HepG2 (cell line): ENCODE data around the gene CRYBA2. TPM values are rescaled to one million over a fixed set of nuclear protein-coding genes. Genes with fewer than 3 reads are reported as not detected.
A peak's percentile ranks its signal among the peaks of the same experiment; 100 is the strongest.

Source experiments
- CBFB ChIP-seq: sonication (generic); formaldehyde crosslinking; IDR thresholded peaks from 2 replicates; pipeline ENCODE4 v1.4.0; 2020; ENCODE audit warnings: missing genetic modification reagents
- E2F2 ChIP-seq: sonication (generic); formaldehyde crosslinking; IDR thresholded peaks from 2 replicates; pipeline ENCODE4 v1.4.0; 2020; ENCODE audit warnings: missing genetic modification reagents, borderline replicate concordance
- ELF1 ChIP-seq: sonication (generic); formaldehyde crosslinking; IDR thresholded peaks from 2 replicates; pipeline ENCODE4 v1.4.0; 2020; ENCODE audit warnings: missing genetic modification reagents
- ELF4 ChIP-seq: sonication (generic); formaldehyde crosslinking; IDR thresholded peaks from 2 replicates; pipeline ENCODE4 v1.5.0; 2020; ENCODE audit warnings: missing genetic modification reagents, mild to moderate bottlenecking, moderate library complexity, borderline replicate concordance
- HCFC1 ChIP-seq: fragments of 150-350 bp; IDR thresholded peaks from 2 replicates; pipeline ENCODE4 v1.6.1; 2014; ENCODE audit warnings: low read depth, low read length
- HNF1B ChIP-seq: sonication (generic); formaldehyde crosslinking; IDR thresholded peaks from 2 replicates; pipeline ENCODE4 v1.5.1; 2020; ENCODE audit warnings: mild to moderate bottlenecking, moderate library complexity, missing genetic modification reagents
- HNRNPUL1 ChIP-seq: fragments of 200-400 bp; formaldehyde crosslinking; IDR thresholded peaks from 2 replicates; pipeline ENCODE4 v1.6.1; 2017; ENCODE audit warnings: low read depth, mild to moderate bottlenecking, low read length, moderate library complexity
- KDM5B ChIP-seq: sonication (generic); formaldehyde crosslinking; IDR thresholded peaks from 2 replicates; pipeline ENCODE4 v1.4.0; 2020; ENCODE audit warnings: missing genetic modification reagents, mild to moderate bottlenecking, borderline replicate concordance
- NR2F1 ChIP-seq, 2 experiments: fragments of 450-650 bp in 1 of 2; formaldehyde crosslinking in 1 of 2; IDR thresholded peaks; 2 replicates each; pipeline versions ENCODE4 v1.5.0 to v1.6.1; 2016 to 2020; ENCODE audit warnings: mild to moderate bottlenecking in 1 of 2, missing compliant biosample characterization in 1 of 2, missing genetic modification reagents in 1 of 2, moderate library complexity in 1 of 2
- SIX4 ChIP-seq: sonication (generic); formaldehyde crosslinking; IDR thresholded peaks from 2 replicates; pipeline ENCODE4 v1.4.0; 2020; ENCODE audit warnings: missing genetic modification reagents
- SMAD9 ChIP-seq: sonication (generic); formaldehyde crosslinking; IDR thresholded peaks from 2 replicates; pipeline ENCODE4 v1.5.1; 2020; ENCODE audit warnings: mild to moderate bottlenecking, missing genetic modification reagents
- SOX6 ChIP-seq, 2 experiments: fragments of 450-650 bp in 1 of 2; sonication (generic) in 1 of 2; formaldehyde crosslinking in 1 of 2; IDR thresholded peaks; 2 replicates each; pipeline versions ENCODE4 v1.4.0 to v1.6.1; 2017 to 2020; ENCODE audit warnings: antibody characterized with exemption in 1 of 2, mild to moderate bottlenecking in 1 of 2, missing genetic modification reagents in 1 of 2
- SRSF4 ChIP-seq: fragments of 200-400 bp; formaldehyde crosslinking; IDR thresholded peaks from one replicate; pipeline ENCODE4 v1.6.1; 2018; ENCODE audit warnings: mild to moderate bottlenecking, low read depth, low read length, moderate library complexity; ENCODE audit not compliant: poor library complexity, severe bottlenecking
- TERF1 ChIP-seq: sonication (generic); formaldehyde crosslinking; IDR thresholded peaks from 2 replicates; pipeline ENCODE4 v1.8.0; 2022; ENCODE audit warnings: mild to moderate bottlenecking, missing genetic modification reagents, moderate library complexity
- ZBTB42 ChIP-seq: sonication (generic); formaldehyde crosslinking; IDR thresholded peaks from 2 replicates; pipeline ENCODE4 v1.5.0; 2020; ENCODE audit warnings: mild to moderate bottlenecking, missing genetic modification reagents
- ZFY ChIP-seq: sonication (generic); formaldehyde crosslinking; IDR thresholded peaks from 2 replicates; pipeline ENCODE4 v1.4.0; 2020; ENCODE audit warnings: missing genetic modification reagents
- ZNF274 ChIP-seq: sonication (generic); formaldehyde crosslinking; IDR thresholded peaks from 2 replicates; pipeline ENCODE4 v1.5.1; 2020; ENCODE audit warnings: mild to moderate bottlenecking, missing genetic modification reagents
- ZNF34 ChIP-seq: sonication (generic); formaldehyde crosslinking; IDR thresholded peaks from 2 replicates; pipeline ENCODE4 v1.4.0; 2020; ENCODE audit warnings: mild to moderate bottlenecking, missing genetic modification reagents, borderline replicate concordance
- ZXDC ChIP-seq: sonication (generic); formaldehyde crosslinking; IDR thresholded peaks from 2 replicates; pipeline ENCODE4 v1.5.0; 2020; ENCODE audit warnings: mild to moderate bottlenecking, missing genetic modification reagents
- polyA plus RNA-seq, 8 experiments: library from polyadenylated mRNA; depleted of rRNA in 3 of 8; stranded (reverse) in 7 of 8; unstranded in 1 of 8; fragments of >200 nt; fragmentation: Illumina TruSeq in 4 of 8; extraction: Trizol in 4 of 8; gene quantifications; 2 replicates each; pipeline versions ENCODE4 v1.2.1 to v1.2.3, GENCODE V29; 2011 to 2016; ENCODE audit warnings: low read depth in 4 of 8, missing spikeins in 1 of 8, mixed read lengths in 1 of 8; ENCODE audit not compliant: insufficient read depth in 1 of 8
- total RNA-seq, 5 experiments: library from RNA; depleted of rRNA; stranded (reverse); fragments of >200 nt; fragmentation: Illumina TruSeq; extraction: Trizol; gene quantifications; 2 replicates each; pipeline ENCODE4 v1.2.3, GENCODE V29; 2016; ENCODE audit warnings: low read depth in 1 of 5

Gene CRYBA2
- total and polyA plus RNA-seq, 2 of the 13 experiments (the other 11 are each of a cell fraction or from before 2014, with no cell fraction given): not detected

- TF ChIP-seq ZFY (CRISPR knock-in tag) (peak; percentile 37; the same call in 1 of the 2 replicates), KDM5B (CRISPR knock-in tag) (peak; percentile 86; the same call in 1 of the 2 replicates), CBFB (no peak), ELF4 (CRISPR knock-in tag) (no peak), HNRNPUL1 (no peak), ZBTB42 (no peak; the same call in 1 of the 2 replicates), SRSF4 (no peak), ELF1 (0 out of 2 replicates have a peak, but pooled peaks have one; percentile 29), ZXDC (no peak), SIX4 (CRISPR knock-in tag) (no peak), HCFC1 (no peak), SOX6 (IDR thresholded peaks at IDR 0.05) (no peak), SOX6 (CRISPR knock-in tag; IDR thresholded peaks at IDR 0.05) (peak; percentile 94), E2F2 (CRISPR knock-in tag) (no peak), SMAD9 (CRISPR knock-in tag) (0 out of 2 replicates have a peak, but pooled peaks have one; percentile 42), NR2F1 (CRISPR knock-in tag; IDR thresholded peaks at IDR 0.05) (no peak), ZNF34 (CRISPR knock-in tag) (no peak; the same call in 1 of the 2 replicates), ZNF274 (peak; percentile 56; the same call in 1 of the 2 replicates), TERF1 (CRISPR knock-in tag) (no peak), HNF1B (peak; percentile 97)
Measured at GRCh38 chr2:219001577-219002394, 8.6 kb upstream of the CRYBA2 start (continued).
